Heart right ventricle (tissue), 16 donors: ENCODE measurements around the gene RBFOX2. TPM values are rescaled to one million over a fixed set of nuclear protein-coding genes. Genes with fewer than 3 reads are reported as not detected.

Experiments
- ATAC-seq, 8 donors: fragments of 200-7000 bp; cut with Tn5 transposase; one replicate each; pipeline ENCODE4 v1.9.1; 2020; ENCODE audit warnings: mild to moderate bottlenecking in 8 of 8, moderate library complexity in 8 of 8, moderate number of reproducible peaks in 1 of 8
- DNase-seq, 2 donors: peaks; one replicate each; pipeline ENCODE4 v3.0.0-alpha.2; 2020
- H3K27ac ChIP-seq, 10 donors: fragments of 200-600 bp; sonication (generic) in 2 of 10; one replicate each; pipeline versions ENCODE4 v1.5.0 to v1.8.0; 2020 to 2022; ENCODE audit warnings: mild to moderate bottlenecking in 3 of 10
- H3K27me3 ChIP-seq, 7 donors: fragments of 200-600 bp; one replicate each; pipeline ENCODE4 v1.8.0; 2021 to 2022; ENCODE audit warnings: mild to moderate bottlenecking in 2 of 7
- H3K36me3 ChIP-seq, 9 donors: fragments of 200-600 bp; sonication (generic) in 1 of 9; one replicate each; pipeline versions ENCODE4 v1.5.0 to v1.8.0; 2020 to 2022; ENCODE audit warnings: mild to moderate bottlenecking in 2 of 9
- H3K4me1 ChIP-seq, 9 donors: fragments of 200-600 bp; sonication (generic) in 1 of 9; one replicate each; pipeline versions ENCODE4 v1.5.0 to v1.8.0; 2020 to 2022; ENCODE audit warnings: mild to moderate bottlenecking in 4 of 9
- H3K4me3 ChIP-seq, 10 donors: fragments of 200-600 bp; sonication (generic) in 2 of 10; one replicate each; pipeline versions ENCODE4 v1.5.0 to v1.8.0; 2020 to 2022; ENCODE audit warnings: mild to moderate bottlenecking in 7 of 10, moderate library complexity in 2 of 10
- H3K9me3 ChIP-seq, 11 donors: fragments of 200-600 bp in 10 of 11; sonication (generic) in 2 of 11; one replicate each; pipeline versions ENCODE4 v1.5.0 to v1.8.0; 2013 to 2022; ENCODE audit warnings: mild to moderate bottlenecking in 2 of 11, control low read depth in 1 of 11, moderate library complexity in 1 of 11
- WGBS, 2 donors: extraction: QIAGEN DNeasy Blood & Tissue Kit; methylation state at CpG; one replicate each; pipeline ENCODE4 v1.1.7; 2013; ENCODE audit warnings: inconsistent platforms in 1 of 2; 5-methylcytosine and 5-hydroxymethylcytosine counted together
- intact Hi-C, 10 donors: fragments of 100-400 bp; cut with DNase I; formaldehyde crosslinking; loops; one replicate each; pipeline versions ENCODE4 v1.11.1 to v1.14.2; 2022
- polyA plus RNA-seq, 2 donors: library from polyadenylated mRNA; stranded (reverse); fragments of 200-250 nt; gene quantifications; one replicate each; pipeline ENCODE4 v1.2.3, GENCODE V29; 2013
- total RNA-seq, 10 donors: library from RNA; stranded (reverse); fragmentation: NEBNext Ultra II Directional in 3 of 10; extraction: Animal tissue kit (Norgen Biotek cat#: 25700) in 3 of 10; gene quantifications; one replicate each; pipeline versions ENCODE4 v1.2.1 to v1.2.4, GENCODE V29; 2021 to 2023
- TF ChIP-seq, protein P1 (sequence below), 9 donors: fragments of 200-600 bp; sonication (generic) in 2 of 9; IDR thresholded peaks; one replicate each; pipeline versions ENCODE4 v1.5.0 to v1.8.0; 2021 to 2022; ENCODE audit warnings: antibody characterized with exemption in 9 of 9, mild to moderate bottlenecking in 5 of 9, moderate library complexity in 1 of 9
- donor health status: Arrhythmogenic right ventricular cardiomyopathy.
- donor health status: ischemic (EF 13 %, LVEDD 7.1; RV severe dilation, severe dysfunction).
- donor health status: healthy with polysubstance abuse.
- donor health status: DM: no; HTN: yes; CAD: no.
- donor health status: DM: no; HTN: no; CAD: no.
- donor health status: ischemic (EF 25% LVEDD 6.9; RV normal size, moderate dysfunction).
- donor health status: ischemic (EF 25% LVEDD 5.7; RV mildly dilated, moderate dysfunction).
- donor health status: healthy.
- donor health status: DM: yes; HTN: yes; CAD: no.
- donor health status: Ischemic cardiomyopathy.
- donor health status: ischemic (EF 35%, LVEDD 5.7; RV mildly dilated, moderate dysfunction).
- donor health status: nonischemic (EF 11% LVEDD 7.7; RV severe dilation, severe dysfunction).
- donor health status: DM: yes; HTN: yes; CAD: no.
- donor health status: PGD.
- donor health status: ischemic (EF 29% LVEDD 5.4; RV normal size, mild dysfunction).
- donor health status: nonischemic (EF 23%, LVEDD 6.1; RV moderate dilation, normal function).

Gene RBFOX2
- total and polyA plus RNA-seq, 12 donors = 18.0 to 105 (median 90.4) TPM

- Histone ChIP-seq H3K4me1 (peaks cover 0 to 19% (median 0%) of the 10 kb centered on the region in 9 donors), H3K9me3 (no peaks in the 10 kb centered on the region), H3K4me3 (no peak overlapping the region), H3K27ac (no peak overlapping the region), H3K36me3 (peaks cover 0 to 4% (median 0%) of the 10 kb centered on the region in 9 donors), H3K27me3 (no peaks in the 10 kb centered on the region)
- ATAC-seq (no peak), DNase-seq (no peak)
- WGBS, 2 donors = 87 to 92% methylated on average over 10 of the region's 10 CpGs
- intact Hi-C loops = loop anchor here in 3 of 10 donors (10.0 kb wide), 2 partner anchors 98 to 108 kb away; no protein-coding TSS in a partner anchor
- TF ChIP-seq, protein P1, sequence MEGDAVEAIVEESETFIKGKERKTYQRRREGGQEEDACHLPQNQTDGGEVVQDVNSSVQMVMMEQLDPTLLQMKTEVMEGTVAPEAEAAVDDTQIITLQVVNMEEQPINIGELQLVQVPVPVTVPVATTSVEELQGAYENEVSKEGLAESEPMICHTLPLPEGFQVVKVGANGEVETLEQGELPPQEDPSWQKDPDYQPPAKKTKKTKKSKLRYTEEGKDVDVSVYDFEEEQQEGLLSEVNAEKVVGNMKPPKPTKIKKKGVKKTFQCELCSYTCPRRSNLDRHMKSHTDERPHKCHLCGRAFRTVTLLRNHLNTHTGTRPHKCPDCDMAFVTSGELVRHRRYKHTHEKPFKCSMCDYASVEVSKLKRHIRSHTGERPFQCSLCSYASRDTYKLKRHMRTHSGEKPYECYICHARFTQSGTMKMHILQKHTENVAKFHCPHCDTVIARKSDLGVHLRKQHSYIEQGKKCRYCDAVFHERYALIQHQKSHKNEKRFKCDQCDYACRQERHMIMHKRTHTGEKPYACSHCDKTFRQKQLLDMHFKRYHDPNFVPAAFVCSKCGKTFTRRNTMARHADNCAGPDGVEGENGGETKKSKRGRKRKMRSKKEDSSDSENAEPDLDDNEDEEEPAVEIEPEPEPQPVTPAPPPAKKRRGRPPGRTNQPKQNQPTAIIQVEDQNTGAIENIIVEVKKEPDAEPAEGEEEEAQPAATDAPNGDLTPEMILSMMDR (IDR thresholded peaks at IDR 0.05) = no peak
Observed at GRCh38 chr22:35733036-35733435, 295.6 kb downstream of the RBFOX2 start.

- Histone ChIP-seq H3K4me3 (no peak overlapping the region), H3K27ac (no peak overlapping the region), H3K4me1 (peaks cover 0 to 19% (median 0%) of the 10 kb centered on the region in 9 donors), H3K9me3 (no peaks in the 10 kb centered on the region), H3K27me3 (no peaks in the 10 kb centered on the region), H3K36me3 (no peaks in the 10 kb centered on the region)
- 94 to 96% methylated on average over 9 of the region's 9 CpGs for WGBS, 2 donors
- ATAC-seq (no peak), DNase-seq (no peak)
- TF ChIP-seq, protein P1 (IDR thresholded peaks at IDR 0.05) = no peak
- intact Hi-C loops = loop anchor here in 3 of 10 donors (10.0 kb wide), 2 partner anchors 97 to 107 kb away; no protein-coding TSS in a partner anchor
Observed at GRCh38 chr22:35732116-35732515, 296.5 kb downstream of the RBFOX2 start.

- no peaks in the 10 kb centered on the region for H3K9me3 ChIP-seq
- H3K4me3 ChIP-seq = no peak overlapping the region
- no peak for DNase-seq
- intact Hi-C loops = loop anchor here in 3 of 10 donors (10.0 kb wide), 2 partner anchors 97 to 107 kb away; no protein-coding TSS in a partner anchor
- H3K36me3 ChIP-seq = no peaks in the 10 kb centered on the region
- H3K4me1 ChIP-seq = peaks cover 0 to 19% (median 0%) of the 10 kb centered on the region in 9 donors
- TF ChIP-seq, protein P1 (IDR thresholded peaks at IDR 0.05) = no peak
- H3K27me3 ChIP-seq = no peaks in the 10 kb centered on the region
- H3K27ac ChIP-seq = no peak overlapping the region
- WGBS, 2 donors = 84 to 88% methylated on average over 10 of the region's 10 CpGs
- no peak for ATAC-seq
Observed at GRCh38 chr22:35731321-35731720, 297.3 kb downstream of the RBFOX2 start.

DNA sequence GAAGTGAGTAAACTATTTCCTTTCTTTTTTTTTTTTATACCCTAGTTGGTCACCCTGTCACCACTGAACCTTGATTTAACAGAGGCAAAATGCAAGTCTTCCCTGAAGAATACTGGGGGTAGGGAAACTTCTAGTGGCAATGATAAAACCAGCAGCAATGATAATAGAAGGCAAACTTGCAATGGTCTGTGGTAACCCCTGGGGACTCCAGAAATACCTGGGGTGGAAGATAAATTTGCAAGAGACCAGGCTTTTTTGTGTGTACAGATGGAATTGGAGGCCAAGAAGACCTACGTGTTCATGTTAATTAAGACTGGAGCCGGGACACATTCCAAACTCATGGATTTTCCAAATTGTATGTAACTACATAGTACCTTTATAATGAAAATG, 299.3 kb downstream of the RBFOX2 start:
- H3K4me3 ChIP-seq = no peak overlapping the region
- no peak for ATAC-seq
- no peak for DNase-seq
- H3K4me1 ChIP-seq = peaks cover 0 to 12% (median 0%) of the 10 kb centered on the region in 9 donors
- TF ChIP-seq, protein P1 (IDR thresholded peaks at IDR 0.05) = no peak
- no peak overlapping the region for H3K27ac ChIP-seq
- no peaks in the 10 kb centered on the region for H3K9me3 ChIP-seq
- WGBS, 2 donors = 89 to 99% methylated on average over 2 of the region's 2 CpGs
- H3K36me3 ChIP-seq = no peaks in the 10 kb centered on the region
- H3K27me3 ChIP-seq = no peaks in the 10 kb centered on the region
- intact Hi-C loops = no loop called here
